ENCODE measurements around the gene CNDP1.
"Not testable (repeated sequence)": the region's sequence is repeated elsewhere in the genome, so short reads cannot be mapped to it uniquely, and the experiment has no call there.

The CNDP1 gene, protein sequence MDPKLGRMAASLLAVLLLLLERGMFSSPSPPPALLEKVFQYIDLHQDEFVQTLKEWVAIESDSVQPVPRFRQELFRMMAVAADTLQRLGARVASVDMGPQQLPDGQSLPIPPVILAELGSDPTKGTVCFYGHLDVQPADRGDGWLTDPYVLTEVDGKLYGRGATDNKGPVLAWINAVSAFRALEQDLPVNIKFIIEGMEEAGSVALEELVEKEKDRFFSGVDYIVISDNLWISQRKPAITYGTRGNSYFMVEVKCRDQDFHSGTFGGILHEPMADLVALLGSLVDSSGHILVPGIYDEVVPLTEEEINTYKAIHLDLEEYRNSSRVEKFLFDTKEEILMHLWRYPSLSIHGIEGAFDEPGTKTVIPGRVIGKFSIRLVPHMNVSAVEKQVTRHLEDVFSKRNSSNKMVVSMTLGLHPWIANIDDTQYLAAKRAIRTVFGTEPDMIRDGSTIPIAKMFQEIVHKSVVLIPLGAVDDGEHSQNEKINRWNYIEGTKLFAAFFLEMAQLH

DNA sequence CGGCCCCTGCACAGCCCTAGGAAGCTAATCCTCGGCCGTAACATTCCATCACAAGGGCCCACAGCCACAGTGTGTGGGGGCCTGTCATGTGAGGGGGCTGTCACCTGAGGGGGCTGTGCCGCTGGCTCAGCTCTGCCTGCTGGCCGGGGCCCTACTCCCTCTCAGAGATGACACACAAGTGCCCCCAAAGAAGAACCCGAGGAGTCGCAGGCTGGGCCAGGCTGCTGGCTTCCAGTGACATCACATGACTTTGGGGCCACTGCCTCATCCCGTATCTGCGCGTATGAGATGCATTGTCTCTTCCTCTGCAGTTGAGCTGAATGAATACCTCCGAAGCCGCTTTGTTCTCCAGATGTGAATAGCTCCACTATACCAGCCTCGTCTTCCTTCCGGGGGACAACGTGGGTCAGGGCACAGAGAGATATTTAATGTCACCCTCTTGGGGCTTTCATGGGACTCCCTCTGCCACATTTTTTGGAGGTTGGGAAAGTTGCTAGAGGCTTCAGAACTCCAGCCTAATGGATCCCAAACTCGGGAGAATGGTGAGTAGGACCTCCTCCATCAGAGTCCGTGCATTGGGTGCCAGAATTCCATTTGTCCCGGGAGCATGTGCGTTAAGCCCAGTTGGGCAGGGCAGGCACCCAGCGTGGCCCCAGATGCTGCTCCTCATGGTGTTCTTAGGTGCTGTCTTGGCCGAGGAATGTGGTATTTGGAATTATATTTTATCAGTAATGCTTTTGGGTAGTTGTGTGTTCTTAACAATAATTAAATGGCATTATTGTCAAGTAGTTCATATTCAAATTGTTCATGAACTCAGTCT, at the start of gene CNDP1:
TSS of gene CNDP1 (plus strand) at position 351 of the 820 bp plus-strand sequence. CDS start at position 519, 168 bp downstream.
- DNase-seq (ENCODE audit: low read depth in 1 of 2, low spot score in 1 of 2) = no peak

- DNase-seq (ENCODE audit: low read depth in 1 of 2, low spot score in 1 of 2) = no peak
These were observed 48.0 kb upstream of the CNDP1 start for GRCh38 chr18:74486119-74486849.

DNA sequence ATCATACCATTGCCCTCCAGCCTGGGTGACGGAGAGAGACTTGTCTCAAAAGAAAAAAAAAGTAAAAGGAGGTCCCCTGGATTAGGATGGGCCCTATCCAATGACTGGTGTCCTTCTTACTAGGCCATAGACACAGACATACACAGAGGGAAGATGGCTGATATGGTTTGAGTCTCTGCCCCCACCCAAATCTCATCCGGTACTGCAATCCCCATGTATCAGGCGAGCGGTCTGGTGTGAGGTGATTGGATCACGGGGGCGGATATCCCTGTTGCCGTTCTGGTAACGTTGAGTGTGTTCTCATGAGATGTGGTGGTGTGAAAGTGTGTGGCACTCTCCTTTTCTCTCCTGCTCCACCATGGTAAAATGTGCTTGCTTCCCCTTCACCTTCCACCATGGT, 45.9 kb upstream of the CNDP1 start:
- DNase-seq (ENCODE audit: low read depth in 1 of 2, low spot score in 1 of 2) = no peak

DNA sequence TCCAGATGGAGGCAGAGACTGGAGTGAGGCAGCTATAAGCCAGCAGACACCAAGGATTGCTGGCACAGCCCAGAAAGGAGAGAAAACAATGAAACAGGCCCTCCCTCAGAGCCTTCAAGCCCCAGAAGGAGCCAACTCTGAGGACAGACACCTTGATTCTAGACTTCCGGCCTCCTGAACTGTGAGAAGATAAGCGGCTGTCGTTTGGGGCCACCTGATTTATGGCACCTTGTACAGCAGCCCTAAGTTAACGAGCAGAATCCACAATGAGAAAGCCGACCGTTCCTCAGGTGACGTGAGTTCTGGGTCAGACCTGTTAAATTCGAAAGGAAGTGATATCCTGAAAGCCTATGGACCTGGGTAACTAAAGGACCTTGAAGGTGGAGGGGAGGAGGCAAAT, 45.4 kb upstream of the CNDP1 start:
- no peak for DNase-seq (ENCODE audit: low read depth in 1 of 2, low spot score in 1 of 2)

DNA sequence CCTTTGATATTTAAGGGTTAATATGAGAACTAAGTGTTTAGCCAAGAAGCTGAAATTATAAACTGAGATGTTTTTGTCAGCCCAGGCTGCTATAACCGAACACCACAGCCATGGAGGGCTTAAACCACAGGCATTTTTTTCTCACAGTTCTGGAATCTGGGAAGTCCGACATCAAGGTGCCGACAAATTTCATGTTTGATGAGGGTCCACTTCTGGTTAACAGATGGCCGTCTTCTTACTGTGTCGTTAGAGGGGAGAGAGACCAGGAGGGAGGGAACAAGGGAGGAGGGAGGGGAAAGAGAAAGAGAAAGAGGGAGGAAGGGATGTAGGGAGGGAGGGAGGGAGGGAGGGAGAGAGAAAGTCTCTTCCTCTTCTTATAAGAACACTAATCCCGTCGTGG, 44.6 kb upstream of the CNDP1 start:
- DNase-seq (ENCODE audit: low read depth in 1 of 2, low spot score in 1 of 2) = no peak

DNA sequence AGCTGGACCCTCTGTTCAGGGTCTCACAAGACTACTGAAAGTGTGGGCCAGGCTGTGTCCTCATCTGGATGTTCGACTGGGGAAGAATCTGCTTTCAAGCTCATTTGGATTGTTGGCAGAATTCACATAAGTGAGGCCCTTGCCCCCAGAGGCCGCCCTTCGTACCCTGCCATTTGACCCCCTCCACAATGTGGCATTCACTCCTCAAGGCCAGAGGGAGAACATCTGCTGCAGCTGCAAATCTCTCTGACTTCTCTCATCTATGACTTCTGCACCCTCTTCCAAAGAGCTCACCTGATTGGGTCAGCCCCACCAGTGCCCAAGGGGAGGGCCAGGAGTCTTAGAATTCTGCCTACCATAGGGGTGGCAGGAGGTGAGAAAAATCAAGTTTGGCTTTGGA, 42.0 kb upstream of the CNDP1 start:
- no peak for DNase-seq (ENCODE audit: low read depth in 1 of 2, low spot score in 1 of 2)

- DNase-seq (ENCODE audit: low read depth in 1 of 2, low spot score in 1 of 2) = peak in 1 of 2 donors; percentile 37
These were observed 40.6 kb upstream of the CNDP1 start for GRCh38 chr18:74493689-74494088.

- no peak for DNase-seq (ENCODE audit: low read depth in 1 of 2, low spot score in 1 of 2)
These were observed 39.8 kb upstream of the CNDP1 start for GRCh38 chr18:74494514-74494913.

DNA sequence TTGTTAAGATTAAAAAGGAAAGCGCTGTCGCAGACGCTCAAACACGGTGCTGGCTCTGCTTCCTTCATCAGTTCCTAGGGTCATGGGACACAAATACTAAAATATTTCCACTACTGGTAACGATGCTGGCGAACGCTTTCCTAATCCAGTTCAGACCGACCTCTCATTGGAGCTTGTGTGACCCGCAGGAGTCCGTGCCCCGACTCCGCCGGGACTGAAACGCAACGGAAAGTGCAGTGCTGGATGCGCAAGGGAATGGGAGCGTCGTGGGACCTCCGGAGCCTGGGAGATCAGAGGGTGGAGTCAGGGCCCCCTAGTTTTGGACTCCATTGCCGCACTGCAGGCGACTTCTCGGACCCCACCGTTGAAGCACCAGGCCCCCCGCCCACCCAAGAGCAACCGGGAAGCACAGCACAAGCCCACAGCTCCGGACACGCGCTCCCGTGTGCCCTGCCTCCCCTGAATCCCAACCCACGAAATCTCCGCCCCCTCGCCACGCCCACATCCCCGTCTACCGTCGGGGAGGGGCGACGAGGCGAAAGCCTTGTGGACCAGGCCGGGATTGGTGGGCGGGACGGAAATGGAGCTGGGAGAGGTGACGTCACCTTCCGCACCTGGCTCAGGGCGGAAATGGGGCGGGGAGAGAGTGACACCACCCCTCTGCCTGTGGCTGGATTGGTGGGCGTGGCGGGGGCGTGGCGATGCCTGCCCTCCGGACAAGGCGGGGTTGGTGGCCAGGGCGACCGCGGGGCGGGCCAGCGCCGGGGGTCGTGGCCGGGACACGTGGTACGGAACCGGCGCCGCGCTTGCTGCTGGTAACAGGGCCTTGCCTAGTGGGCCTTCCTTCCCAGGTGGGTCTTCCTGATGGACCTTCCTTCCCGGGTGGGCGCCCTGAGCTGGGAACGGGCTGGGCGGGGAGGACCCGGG, 38.5 kb upstream of the CNDP1 start, which contains the start of gene CNDP2:
TSS of gene CNDP2 (plus strand) at position 783 of the 927 bp plus-strand sequence. CDS start 3,611 bp downstream, outside the sequence.
- peak; percentile 97 to 100 for DNase-seq (ENCODE audit: low read depth in 1 of 2, low spot score in 1 of 2)

GRCh38 chr18:74496508-74497323, 37.6 kb upstream of the CNDP1 start:
- peak; percentile 11 to 30 for DNase-seq (ENCODE audit: low read depth in 1 of 2, low spot score in 1 of 2)

- no peak for DNase-seq (ENCODE audit: low read depth in 1 of 2, low spot score in 1 of 2)
These were observed 37.0 kb upstream of the CNDP1 start for GRCh38 chr18:74497324-74497676.

GRCh38 chr18:74497778-74498177, 36.5 kb upstream of the CNDP1 start:
- DNase-seq (ENCODE audit: low read depth in 1 of 2, low spot score in 1 of 2) = no peak

DNA sequence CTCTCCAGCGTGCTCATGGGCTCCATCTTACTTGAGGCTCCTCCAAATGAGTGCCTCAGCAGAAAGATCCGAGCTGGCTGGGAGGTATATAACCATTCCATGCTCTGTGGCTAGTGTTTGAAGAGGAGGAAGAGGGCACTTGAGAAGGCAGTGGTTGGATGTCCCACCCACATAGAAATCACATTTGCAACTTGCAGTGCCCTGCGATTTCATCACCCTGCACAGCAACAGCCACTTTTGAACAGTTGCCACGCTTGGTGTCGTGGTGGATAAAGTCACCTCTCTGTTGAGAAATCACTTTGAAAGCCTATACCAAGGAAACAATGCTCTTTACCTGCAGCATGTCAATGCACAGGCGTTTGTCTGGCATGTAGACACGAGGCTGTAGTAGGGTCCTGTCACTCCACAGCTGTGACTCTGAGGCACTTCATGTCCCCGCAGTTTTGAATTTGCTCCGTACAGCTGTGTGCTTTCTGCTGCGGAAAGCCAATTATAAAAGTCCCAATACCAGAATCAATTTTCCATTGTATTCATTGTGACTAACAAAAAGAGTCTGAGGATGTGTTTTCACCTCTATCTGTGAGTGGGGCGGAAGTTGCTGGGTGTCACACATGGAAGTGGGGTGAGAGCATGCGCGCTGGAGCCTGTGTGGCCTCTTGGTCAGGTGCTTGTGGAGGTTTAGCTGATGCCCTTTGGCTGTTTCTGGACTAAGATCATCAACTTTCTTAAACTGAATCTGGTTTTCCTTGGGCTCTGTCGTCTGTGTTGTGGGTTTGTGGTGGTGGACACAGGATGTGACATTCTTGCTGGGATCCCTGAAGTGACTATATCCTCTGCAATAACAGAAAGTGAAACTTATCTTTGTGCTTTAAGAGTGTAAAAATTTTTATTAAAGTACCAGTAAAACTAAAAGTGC, 35.3 kb upstream of the CNDP1 start:
- DNase-seq (ENCODE audit: low read depth in 1 of 2, low spot score in 1 of 2) = peak; percentile 65 to 79

DNA sequence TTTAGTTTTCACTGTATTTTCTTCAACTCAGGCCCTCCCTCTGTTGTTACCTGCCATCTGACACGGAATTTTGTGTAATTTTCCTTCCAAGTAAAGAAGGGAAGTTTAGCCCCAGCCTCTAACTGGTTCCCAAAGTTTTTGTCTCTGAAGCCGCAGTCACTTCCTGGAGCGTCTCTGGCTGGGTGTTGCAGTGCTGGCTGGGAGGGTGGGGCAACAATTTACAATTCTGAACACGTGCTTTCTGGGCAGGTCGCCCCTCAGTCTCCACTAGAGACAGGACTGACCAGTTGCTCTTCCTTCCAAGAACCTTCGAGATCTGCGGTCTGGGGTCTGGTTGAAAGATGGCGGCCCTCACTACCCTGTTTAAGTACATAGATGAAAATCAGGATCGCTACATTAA, 34.7 kb upstream of the CNDP1 start:
- DNase-seq (ENCODE audit: low read depth in 1 of 2, low spot score in 1 of 2) = peak in 1 of 2 donors; percentile 17

- no peak for DNase-seq (ENCODE audit: low read depth in 1 of 2, low spot score in 1 of 2)
These were observed 33.9 kb upstream of the CNDP1 start for GRCh38 chr18:74500372-74500771.

DNA sequence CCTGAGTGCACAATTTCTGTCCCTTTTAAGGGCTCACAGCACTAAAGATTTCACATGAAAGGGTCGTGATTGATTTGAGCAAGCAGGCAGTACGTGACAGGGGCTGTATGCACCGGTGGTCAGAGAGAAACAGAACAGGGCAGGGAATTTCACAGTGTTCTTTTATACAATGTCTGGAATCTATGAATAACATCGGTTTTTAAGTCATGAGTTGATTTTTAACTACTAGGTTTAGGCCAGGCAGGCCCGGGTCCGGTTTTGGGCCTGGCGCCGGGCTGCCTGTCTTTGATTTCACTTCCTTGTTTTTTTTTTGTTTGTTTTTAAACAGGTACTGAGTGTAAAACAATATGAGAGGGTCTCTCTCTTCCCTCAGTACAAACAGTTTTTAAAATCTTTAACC, 33.5 kb upstream of the CNDP1 start:
- not testable (repeated sequence) for DNase-seq (ENCODE audit: low read depth in 1 of 2, low spot score in 1 of 2)

DNA sequence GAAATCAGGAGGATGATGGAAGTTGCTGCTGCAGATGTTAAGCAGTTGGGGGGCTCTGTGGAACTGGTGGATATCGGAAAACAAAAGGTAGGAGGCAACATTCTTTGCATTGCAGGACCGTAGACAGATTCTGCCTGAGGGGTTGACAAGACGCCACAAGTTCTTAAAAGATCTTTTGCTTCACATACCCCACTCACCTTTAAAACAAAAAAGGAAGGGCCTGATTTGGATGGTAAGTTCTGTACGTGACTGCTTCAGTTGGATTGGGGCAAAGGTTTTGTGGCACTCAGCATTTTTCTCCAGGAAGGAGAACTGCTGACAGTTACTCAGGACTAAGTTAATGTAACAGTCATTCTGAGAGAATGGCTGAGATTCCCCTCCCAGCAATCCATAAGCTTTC, 32.9 kb upstream of the CNDP1 start:
- no peak for DNase-seq (ENCODE audit: low read depth in 1 of 2, low spot score in 1 of 2)

GRCh38 chr18:74503137-74503536, 31.2 kb upstream of the CNDP1 start:
- DNase-seq (ENCODE audit: low read depth in 1 of 2, low spot score in 1 of 2) = no peak

All from activated CD4-positive, alpha-beta T cell treated with anti-CD3 and anti-CD28 coated beads, Interleukin-2, amount 50 U/mL, for 24 hours (primary cell).